Hepatocyte (in vitro differentiated cells): Measurements from ENCODE around the gene LRFN3.

Source experiments
- CTCF ChIP-seq: fragments of 200-600 bp; sonication (generic); IDR thresholded peaks from 2 replicates; pipeline ENCODE4 v1.5.1; 2016; ENCODE audit warnings: antibody characterized with exemption, mild to moderate bottlenecking; ENCODE audit not compliant: poor library complexity
- EZH2 ChIP-seq: fragments of 200-600 bp; sonication (generic); IDR thresholded peaks from 2 replicates; pipeline ENCODE4 v1.6.1; 2016; ENCODE audit warnings: antibody characterized with exemption, mild to moderate bottlenecking, borderline replicate concordance

- TF ChIP-seq CTCF (no peak), EZH2 (no peak)
Measured at GRCh38 chr19:35987571-35987896, 51.4 kb downstream of the LRFN3 start.
